B cell (primary cell): Measurements from ENCODE around the gene HOXC9. TPM values are rescaled to one million over a fixed set of nuclear protein-coding genes. Genes with fewer than 3 reads are reported as not detected.

Experiments used
- ATAC-seq: fragments of 200-7000 bp; cut with Tn5 transposase; one replicate; pipeline ENCODE4 v1.10.0; 2021; ENCODE audit warnings: low read depth, mild to moderate bottlenecking, moderate number of reproducible peaks, moderate library complexity
- CTCF ChIA-PET: fragments of 350-600 bp; sonication (Branson Sonifier 250); formaldehyde crosslinking; loops from one replicate; lab custom pipeline; 2021; ENCODE audit warnings: antibody characterized with exemption, inconsistent platforms; lab: Charles Lee
- POLR2A ChIA-PET: fragments of 350-600 bp; sonication (Branson Sonifier 250); formaldehyde crosslinking; loops from one replicate; lab custom pipeline; 2021; ENCODE audit warnings: antibody characterized with exemption; lab: Charles Lee
- DNase-seq: peaks from one replicate; pipeline ENCODE4 v3.0.0; 2013
- H2AFZ ChIP-seq: 2 replicates; pipeline ENCODE4 v1.6.1; 2012; ENCODE audit warnings: mild to moderate bottlenecking, low read depth, low read length; ENCODE audit not compliant: insufficient read depth, poor library complexity, severe bottlenecking
- H3K27ac ChIP-seq, 2 donors: 1 replicate in 1 of 2; 2 replicates in 1 of 2; pipeline ENCODE4 v1.5.1; 2012 to 2013; ENCODE audit warnings: low read length in 2 of 2, mild to moderate bottlenecking in 2 of 2, moderate library complexity in 1 of 2
- H3K27me3 ChIP-seq, 4 experiments: fragments of 200-600 bp in 1 of 4; sonication (generic) in 1 of 4; replicated peaks in 1 of 4; 1 replicate in 2 of 4; 2 replicates in 2 of 4; pipeline versions ENCODE4 v1.6.1 to v1.7.0; 2013 to 2016; ENCODE audit warnings: low read length in 3 of 4, mild to moderate bottlenecking in 2 of 4, mixed read lengths in 1 of 4, moderate library complexity in 1 of 4; ENCODE audit not compliant: insufficient read depth in 4 of 4, control insufficient read depth in 3 of 4; ENCODE audit errors: control extremely low read depth in 1 of 4
- H3K36me3 ChIP-seq, 2 experiments: replicated peaks in 1 of 2; 1 replicate in 1 of 2; 2 replicates in 1 of 2; pipeline versions ENCODE4 v1.6.1 to v1.7.1; 2013; ENCODE audit warnings: low read length in 1 of 2; ENCODE audit not compliant: insufficient read depth in 2 of 2, control insufficient read depth in 1 of 2; ENCODE audit errors: control extremely low read depth in 1 of 2, extremely low read depth in 1 of 2
- H3K4me1 ChIP-seq, 2 donors: fragments of 200-600 bp in 1 of 2; sonication (generic) in 1 of 2; 1 replicate in 1 of 2; 2 replicates in 1 of 2; pipeline versions ENCODE4 v1.5.1 to v1.6.1; 2013 to 2017; ENCODE audit warnings: low read length in 2 of 2; ENCODE audit not compliant: control insufficient read depth in 2 of 2, insufficient read depth in 2 of 2
- H3K4me2 ChIP-seq: replicated peaks from 2 replicates; pipeline ENCODE3; 2012; ENCODE audit warnings: mild to moderate bottlenecking, low read depth, low read length; ENCODE audit not compliant: poor library complexity, severe bottlenecking
- H3K4me3 ChIP-seq, 5 experiments: fragments of 200-600 bp in 1 of 5; sonication (generic) in 1 of 5; 1 replicate in 3 of 5; 2 replicates in 2 of 5; pipeline versions ENCODE4 v1.5.1 to v1.7.0; 2011 to 2016; ENCODE audit warnings: low read length in 4 of 5, mild to moderate bottlenecking in 4 of 5, low read depth in 2 of 5, control low read depth in 1 of 5, moderate library complexity in 1 of 5; ENCODE audit not compliant: insufficient read depth in 1 of 5; ENCODE audit errors: control extremely low read depth in 1 of 5, extremely low read depth in 1 of 5
- H3K79me2 ChIP-seq: fragments of 200-600 bp; sonication (generic); one replicate; pipeline ENCODE4 v1.6.0; 2016; ENCODE audit warnings: low read length; ENCODE audit not compliant: control insufficient read depth, insufficient read depth
- H3K9ac ChIP-seq: fragments of 200-600 bp; sonication (generic); 2 replicates; pipeline ENCODE4 v1.6.1; 2017; ENCODE audit warnings: mild to moderate bottlenecking, low read length, moderate library complexity
- H3K9me3 ChIP-seq, 3 donors: one replicate each; pipeline versions ENCODE4 v1.6.1 to v1.7.1; 2013; ENCODE audit warnings: low read length in 2 of 3; ENCODE audit not compliant: control insufficient read depth in 2 of 3, insufficient read depth in 1 of 3; ENCODE audit errors: control extremely low read depth in 1 of 3
- H4K20me1 ChIP-seq: 2 replicates; pipeline ENCODE4 v1.6.0; 2012; ENCODE audit warnings: mild to moderate bottlenecking, low read length; ENCODE audit not compliant: insufficient read depth, control insufficient read depth, poor library complexity, severe bottlenecking
- H3K27ac Mint-ChIP-seq: one replicate; pipeline ENCODE4 v1.8.0; 2021; ENCODE audit warnings: mixed read lengths
- H3K27me3 Mint-ChIP-seq: one replicate; pipeline ENCODE4 v1.8.0; 2021; ENCODE audit warnings: mixed read lengths
- H3K4me1 Mint-ChIP-seq: one replicate; pipeline ENCODE4 v1.8.0; 2021; ENCODE audit warnings: mixed read lengths
- H3K4me3 Mint-ChIP-seq: one replicate; pipeline ENCODE4 v1.8.0; 2021; ENCODE audit warnings: mixed read lengths
- H3K9me3 Mint-ChIP-seq: one replicate; pipeline ENCODE4 v1.8.0; 2022; ENCODE audit warnings: mixed read lengths; ENCODE audit not compliant: insufficient read depth
- CTCF ChIP-seq: fragments of 200-600 bp; IDR thresholded peaks from one replicate; pipeline ENCODE4 v1.8.0; 2022; ENCODE audit warnings: antibody characterized with exemption, mild to moderate bottlenecking
- EZH2 ChIP-seq: IDR thresholded peaks from 2 replicates; pipeline ENCODE4 v1.6.1; 2012; ENCODE audit warnings: borderline replicate concordance, low read depth, mild to moderate bottlenecking, moderate library complexity, low read length; ENCODE audit not compliant: insufficient read depth, poor library complexity, severe bottlenecking
- WGBS: methylation state at CpG from one replicate; pipeline ENCODE4 v1.1.5; 2013; ENCODE audit warnings: missing lambda C conversion rate; ENCODE audit not compliant: insufficient coverage; 5-methylcytosine and 5-hydroxymethylcytosine counted together
- intact Hi-C: fragments of 100-400 bp; cut with micrococcal nuclease; formaldehyde crosslinking; loops from one replicate; pipeline ENCODE4 v1.10.0; 2022
- polyA plus RNA-seq: library from polyadenylated mRNA; depleted of rRNA; stranded (reverse); fragments of >200 nt; gene quantifications from 2 replicates; pipeline ENCODE4 v1.2.3, GENCODE V29; 2012
- total RNA-seq, 2 donors: library from RNA; stranded (reverse); fragments of 120-200 nt in 1 of 2; gene quantifications; 1 replicate in 1 of 2; 2 replicates in 1 of 2; pipeline versions ENCODE4 v1.2.3 to v1.2.4, GENCODE V29; 2013 to 2022

The HOXC9 gene
- total and polyA plus RNA-seq, 2 donors (not counting 1 experiment from before 2014, with no cell fraction given), result not detected

GRCh38 chr12:54050482-54050810 lies 50.5 kb downstream of the HOXC9 start:
- DNase-seq (no peak), ATAC-seq (no peak)
- Mint-ChIP-seq H3K9me3 (no peaks in the 10 kb centered on the region), H3K27ac (no peak overlapping the region), H3K27me3 (peaks cover 69% of the 10 kb centered on the region), H3K4me3 (no peak overlapping the region), H3K4me1 (peaks cover 48% of the 10 kb centered on the region)
- Histone ChIP-seq H3K27ac (no peak overlapping the region), H3K9me3 (peaks cover 0 to 46% (median 2%) of the 10 kb centered on the region in 3 donors), H3K4me1 (peaks cover 48 to 54% of the 10 kb centered on the region in 2 donors), H3K9ac (no peak overlapping the region), H3K27me3 (peaks cover under 1 to 88% (median 67%) of the 10 kb centered on the region in 4 experiments), H4K20me1 (no peaks in the 10 kb centered on the region), H3K4me2 (no peak overlapping the region), H2AFZ (no peak overlapping the region), H3K4me3 (no peak overlapping the region), H3K79me2 (no peaks in the 10 kb centered on the region), H3K36me3 (no peaks in the 10 kb centered on the region)
- CTCF ChIA-PET, result interaction anchor here (0.9 to 4.5 kb wide), 5 partner anchors 18 to 166 kb away, joined by 3 to 37 read pairs (median 5); partner anchors contain the start of gene HOXC5
- TF ChIP-seq CTCF (no peak), EZH2 (no peak)
- POLR2A ChIA-PET, result no interaction called here
- 31% methylated on average over 2 of the region's 2 CpGs for WGBS
- intact Hi-C loops, result loop anchor here (2.0 to 5.0 kb wide), 2 partner anchors 16 to 43 kb away; partner anchors contain the start of gene HOXC8

GRCh38 chr12:54051026-54051842 lies 51.3 kb downstream of the HOXC9 start:
- Histone ChIP-seq H3K4me2 (peak overlapping the region; percentile 73), H3K36me3 (no peaks in the 10 kb centered on the region), H3K4me3 (no peak overlapping the region), H3K4me1 (peaks cover 48 to 54% of the 10 kb centered on the region in 2 donors), H3K27me3 (peaks cover 0 to 84% (median 60%) of the 10 kb centered on the region in 4 experiments), H2AFZ (no peak overlapping the region), H3K27ac (no peak overlapping the region), H3K9me3 (peaks cover 0 to 46% (median 2%) of the 10 kb centered on the region in 3 donors), H4K20me1 (no peaks in the 10 kb centered on the region), H3K9ac (no peak overlapping the region), H3K79me2 (no peaks in the 10 kb centered on the region)
- intact Hi-C loops, result loop anchor here (2.0 to 5.0 kb wide), 2 partner anchors 16 to 44 kb away; partner anchors contain the start of gene HOXC8
- TF ChIP-seq EZH2 (no peak), CTCF (no peak)
- DNase-seq (peak; percentile 36), ATAC-seq (no peak)
- ChIA-PET POLR2A (interaction anchor here (1.2 kb wide), 1 partner anchor 138 kb away, joined by 3 read pairs; no protein-coding TSS in a partner anchor), CTCF (interaction anchor here (0.9 to 4.5 kb wide), 6 partner anchors 19 to 156 kb away, joined by 3 to 37 read pairs (median 6); partner anchors contain the start of gene HOXC5)
- Mint-ChIP-seq H3K4me1 (peaks cover 52% of the 10 kb centered on the region), H3K27me3 (peaks cover 65% of the 10 kb centered on the region), H3K4me3 (peak overlapping the region; percentile 29), H3K9me3 (no peaks in the 10 kb centered on the region), H3K27ac (peak overlapping the region; percentile 28)
- WGBS, result 26% methylated on average over 6 of the region's 12 CpGs
